HG03520 (cell line): ENCODE data around the gene FAM171A1.
A peak's percentile ranks its signal among the peaks of the same experiment; 100 is the strongest.

Source experiments
- ATAC-seq: cut with Tn5 transposase; IDR thresholded peaks from one replicate; pipeline ENCODE4 v1.9.1; 2021; ENCODE audit warnings: mild to moderate bottlenecking, moderate library complexity; ENCODE audit not compliant: unreplicated experiment

Gene FAM171A1

GRCh38 chr10:15374156-15374555 lies 3.1 kb upstream of the FAM171A1 start:
- ATAC-seq = peak; percentile 54

DNA sequence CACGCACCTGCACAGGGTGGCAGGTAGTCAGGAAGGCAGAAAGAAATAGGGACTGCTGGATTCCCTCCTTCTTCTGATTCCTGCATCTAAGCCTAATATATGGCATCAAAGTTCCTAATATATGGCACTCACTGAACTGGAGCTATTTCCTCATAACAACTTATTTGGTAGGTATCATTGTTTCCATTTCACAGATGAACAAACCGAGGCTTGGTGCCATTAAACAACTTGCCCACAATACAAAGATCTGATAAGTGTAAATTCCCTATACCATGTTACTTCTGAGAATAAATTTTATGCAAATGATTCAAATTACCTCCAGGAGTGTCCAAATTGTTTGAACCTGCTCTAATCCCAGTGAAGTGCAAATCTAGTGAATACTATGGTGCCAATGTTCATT lies 2.1 kb upstream of the FAM171A1 start:
- ATAC-seq = no peak

- ATAC-seq = no peak
These were observed 755 bp downstream of the FAM171A1 start for GRCh38 chr10:15370212-15370855.

GRCh38 chr10:15369256-15370211 lies 1.6 kb downstream of the FAM171A1 start:
- no peak for ATAC-seq

DNA sequence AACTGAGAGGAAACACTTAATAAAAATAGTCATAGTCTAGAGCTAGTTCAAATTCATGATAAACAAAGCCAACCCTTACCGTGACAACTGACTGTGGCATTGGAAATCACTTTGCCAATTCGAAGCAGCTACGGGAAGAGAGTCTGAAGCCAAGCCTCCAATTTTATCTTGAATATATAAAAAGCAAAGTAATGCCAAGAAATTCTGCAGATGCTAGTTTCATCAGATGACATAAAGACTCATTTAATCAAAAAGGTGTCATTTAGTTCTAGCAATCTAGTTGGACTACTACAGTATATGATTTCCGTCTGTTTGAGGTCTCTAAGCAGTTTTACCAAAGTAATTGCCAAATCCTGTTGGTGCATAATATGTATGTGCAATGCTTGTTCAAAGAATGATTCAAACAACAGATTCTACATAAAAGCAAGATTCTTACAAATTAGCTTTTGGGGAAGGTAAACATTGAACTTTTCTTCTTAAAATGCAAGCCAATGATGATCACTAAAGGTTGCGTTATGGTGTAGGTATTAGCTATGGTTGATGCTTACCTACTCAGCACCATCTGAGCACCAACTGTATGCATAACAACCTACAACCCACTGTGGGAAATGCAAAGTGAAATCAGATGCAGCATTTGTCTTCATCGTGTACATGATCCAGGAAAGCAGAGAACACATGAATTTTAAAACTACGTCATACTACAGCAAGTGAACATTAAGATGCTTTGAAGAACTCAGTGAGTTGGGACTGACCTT lies 2.8 kb downstream of the FAM171A1 start:
- no peak for ATAC-seq

DNA sequence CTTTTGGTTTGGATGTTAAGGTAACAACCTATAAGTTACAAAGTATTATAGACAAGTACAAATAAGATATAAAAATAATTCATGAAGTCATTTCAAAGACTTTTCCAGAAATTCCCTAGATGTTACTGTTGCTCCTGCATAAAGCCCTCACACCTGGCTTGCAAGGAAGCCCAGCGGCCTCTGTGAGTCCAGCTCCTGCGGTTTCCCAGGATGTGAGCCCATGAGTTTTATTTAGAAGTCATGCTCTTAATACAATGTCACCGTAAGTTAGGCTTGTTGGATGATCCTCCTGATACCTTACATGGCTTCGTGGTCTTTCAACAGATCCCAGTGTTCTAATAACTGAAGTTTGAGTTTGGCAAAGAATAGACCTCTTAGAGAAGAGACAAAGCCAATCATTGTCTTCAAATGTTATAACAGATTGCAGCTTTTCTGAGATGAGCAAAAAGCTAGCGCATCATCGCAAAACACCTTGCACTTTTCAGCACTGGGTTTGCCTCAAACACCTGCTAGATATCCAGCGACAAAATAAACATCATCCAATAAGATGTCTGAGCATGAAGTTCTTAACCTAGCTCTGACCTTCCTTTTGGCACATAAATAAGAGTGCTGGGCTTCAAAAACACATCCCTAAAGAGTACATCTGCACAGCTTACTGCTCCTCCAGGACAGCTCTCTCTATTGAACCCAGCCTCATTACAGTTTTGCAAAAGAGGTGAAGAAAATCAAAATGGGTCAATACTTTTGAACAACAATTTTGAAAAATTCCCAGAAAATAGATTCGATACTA lies 3.6 kb downstream of the FAM171A1 start:
- ATAC-seq = no peak

DNA sequence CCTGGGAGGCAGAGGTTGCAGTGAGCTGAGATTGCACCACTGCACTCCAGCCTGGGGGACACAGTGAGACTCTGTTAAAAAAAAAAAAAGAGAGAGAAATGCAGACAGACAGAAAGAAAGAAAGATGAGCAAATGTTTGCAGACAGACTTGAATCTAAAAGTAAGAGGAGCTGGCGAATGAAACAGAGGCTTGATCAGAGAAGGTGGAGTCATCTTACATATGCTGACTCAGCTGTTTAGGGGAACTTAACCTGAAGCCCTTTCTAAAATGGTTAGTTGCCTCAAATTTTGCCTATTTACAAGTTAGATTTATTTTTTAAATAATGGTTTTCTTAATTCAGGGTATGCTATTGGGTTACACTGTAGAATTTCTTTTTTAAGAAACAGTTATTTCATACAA lies 5.4 kb downstream of the FAM171A1 start:
- ATAC-seq = no peak

DNA sequence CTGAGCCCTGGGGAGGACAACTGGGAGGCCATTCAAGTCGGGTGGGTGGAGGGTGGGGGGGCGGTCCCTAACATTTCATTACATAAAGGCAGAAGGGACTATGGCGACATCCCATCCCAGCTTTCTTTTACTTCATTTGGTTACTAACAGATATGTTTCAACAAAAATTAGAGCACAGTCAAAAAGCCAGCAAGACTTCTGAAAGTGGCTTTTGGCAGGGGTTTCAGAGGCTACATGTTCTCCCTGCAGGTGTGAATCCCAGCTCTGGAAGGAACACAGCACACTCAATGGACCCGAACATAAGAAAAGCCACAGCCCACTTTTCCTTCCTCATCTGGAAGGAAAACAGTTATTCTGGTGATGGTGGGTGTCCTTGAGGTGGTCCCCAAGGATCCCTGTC lies 7.1 kb downstream of the FAM171A1 start:
- no peak for ATAC-seq

GRCh38 chr10:15363031-15363430 lies 8.1 kb downstream of the FAM171A1 start:
- no peak for ATAC-seq

GRCh38 chr10:15361131-15361530 lies 10.0 kb downstream of the FAM171A1 start:
- no peak for ATAC-seq

GRCh38 chr10:15360566-15360965 lies 10.5 kb downstream of the FAM171A1 start:
- no peak for ATAC-seq

DNA sequence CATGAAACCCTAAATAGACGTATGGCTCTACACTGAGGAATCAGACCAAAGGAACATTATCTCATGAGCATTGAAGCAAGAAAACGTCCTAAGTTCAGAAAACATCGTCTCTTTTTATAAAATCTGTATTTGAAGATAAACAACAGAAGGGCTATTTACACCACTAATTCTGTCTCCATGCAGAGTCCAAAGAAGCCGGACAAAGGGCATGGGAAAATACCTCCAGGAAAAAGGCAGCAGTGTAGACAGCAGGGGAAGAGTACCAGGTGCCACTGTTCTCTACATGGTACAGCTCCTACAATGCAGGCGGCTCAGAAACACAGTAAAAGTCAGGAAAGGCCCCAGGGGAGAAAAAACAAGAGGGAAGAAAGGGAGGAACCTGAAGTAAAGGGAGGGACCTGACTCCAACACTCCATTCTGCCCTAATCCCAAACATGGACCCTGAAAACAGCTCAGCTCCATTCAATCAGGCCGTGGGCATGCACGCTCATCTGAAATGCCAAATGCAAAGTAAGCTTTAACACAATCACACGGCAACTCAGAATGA lies 17.5 kb downstream of the FAM171A1 start:
- no peak for ATAC-seq

GRCh38 chr10:15352836-15353235 lies 18.3 kb downstream of the FAM171A1 start:
- no peak for ATAC-seq

DNA sequence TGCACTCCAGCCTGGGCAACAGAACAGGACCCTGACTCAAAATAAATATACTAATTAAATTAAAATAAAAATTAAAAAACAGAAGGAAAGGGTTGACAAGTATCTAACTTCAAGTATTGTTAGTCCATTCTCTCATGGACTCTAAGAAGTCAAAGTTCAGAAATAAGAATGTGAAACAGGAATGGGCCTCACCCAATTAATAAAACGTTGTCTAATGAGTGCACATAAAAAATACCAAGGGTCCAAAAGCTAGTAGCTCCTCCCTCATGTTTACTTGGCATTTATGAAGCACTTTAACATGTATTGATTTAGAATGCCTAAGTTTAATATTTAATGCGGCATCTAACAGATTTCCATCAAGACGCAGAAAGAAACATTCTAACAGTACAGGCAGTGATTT lies 18.9 kb downstream of the FAM171A1 start:
- ATAC-seq = no peak

- ATAC-seq = no peak
These were observed 19.8 kb downstream of the FAM171A1 start for GRCh38 chr10:15351099-15351820.

- ATAC-seq = no peak
These were observed 22.0 kb downstream of the FAM171A1 start for GRCh38 chr10:15349112-15349511.

- no peak for ATAC-seq
These were observed 22.5 kb downstream of the FAM171A1 start for GRCh38 chr10:15348579-15348978.

GRCh38 chr10:15347150-15347549 lies 23.9 kb downstream of the FAM171A1 start:
- ATAC-seq = no peak

DNA sequence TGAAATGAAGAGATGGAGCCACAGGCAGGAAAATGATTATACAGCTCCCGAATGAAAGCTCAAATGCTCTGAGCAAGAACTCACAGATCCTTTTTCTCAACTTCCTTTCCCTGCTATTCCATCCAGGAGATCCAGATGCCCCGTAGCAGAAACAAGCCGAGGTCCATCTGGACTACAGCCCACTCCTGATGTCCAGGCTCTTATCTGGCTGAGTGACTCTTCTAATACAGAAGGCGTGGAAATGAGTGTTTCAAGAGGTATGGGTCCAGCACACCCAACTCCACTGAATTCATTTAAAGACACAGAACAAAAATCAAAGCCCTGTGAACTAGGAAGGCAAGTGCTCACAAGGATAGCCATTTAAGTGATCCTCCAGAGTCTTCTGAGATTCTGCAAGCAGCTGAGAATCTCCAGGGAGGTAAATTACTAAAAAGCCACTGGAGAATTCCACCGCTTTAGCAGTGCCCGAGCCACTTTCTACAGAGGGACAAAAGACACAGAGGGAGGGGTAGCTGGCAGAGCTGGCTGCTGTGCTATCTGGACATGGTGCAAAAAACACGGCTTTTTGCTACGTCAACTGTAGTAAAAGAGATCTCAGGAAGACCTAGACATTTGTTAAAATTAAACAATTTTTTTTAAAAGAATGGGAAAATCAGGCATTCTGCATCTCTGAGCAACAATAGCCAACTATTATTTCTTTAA lies 24.5 kb downstream of the FAM171A1 start:
- no peak for ATAC-seq
